ENCODE results near the gene TSPAN10. TPM values are rescaled to one million over a fixed set of nuclear protein-coding genes. Genes with fewer than 3 reads are reported as not detected.

Gene TSPAN10
- total RNA-seq, 1 donor from 2014 or later: 4.0 TPM

DNA sequence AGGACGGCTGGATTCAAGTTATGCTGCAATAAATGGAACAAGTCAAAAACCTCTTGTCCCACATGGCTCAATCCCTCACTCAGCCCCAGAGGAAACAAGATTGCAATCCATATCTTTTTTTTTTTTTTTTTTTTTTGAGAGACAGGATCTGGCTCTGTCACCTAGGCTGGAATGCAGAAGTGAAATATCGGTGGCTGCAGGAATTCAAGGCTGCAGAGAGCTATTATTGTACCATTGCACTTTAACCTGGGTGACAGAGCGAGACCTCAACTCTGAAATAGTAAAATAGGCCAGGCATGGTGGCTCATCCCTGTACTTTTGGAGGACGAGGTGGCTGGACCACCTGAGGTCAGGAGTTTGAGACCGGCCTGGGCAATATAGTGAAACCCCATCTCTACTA is 22.0 kb downstream of the TSPAN10 start:
- Mint-ChIP-seq H3K27me3 (no peaks in the 10 kb centered on the region), H3K4me1 (ENCODE audit: low read depth) (no peaks in the 10 kb centered on the region), H3K27ac (no peak overlapping the region), H3K4me3 (ENCODE audit: low read depth) (no peak overlapping the region), H3K9me3 (ENCODE audit: low read depth) (no peaks in the 10 kb centered on the region), H3K36me3 (ENCODE audit: insufficient read depth) (no peaks in the 10 kb centered on the region)
- TF ChIP-seq, protein P1, sequence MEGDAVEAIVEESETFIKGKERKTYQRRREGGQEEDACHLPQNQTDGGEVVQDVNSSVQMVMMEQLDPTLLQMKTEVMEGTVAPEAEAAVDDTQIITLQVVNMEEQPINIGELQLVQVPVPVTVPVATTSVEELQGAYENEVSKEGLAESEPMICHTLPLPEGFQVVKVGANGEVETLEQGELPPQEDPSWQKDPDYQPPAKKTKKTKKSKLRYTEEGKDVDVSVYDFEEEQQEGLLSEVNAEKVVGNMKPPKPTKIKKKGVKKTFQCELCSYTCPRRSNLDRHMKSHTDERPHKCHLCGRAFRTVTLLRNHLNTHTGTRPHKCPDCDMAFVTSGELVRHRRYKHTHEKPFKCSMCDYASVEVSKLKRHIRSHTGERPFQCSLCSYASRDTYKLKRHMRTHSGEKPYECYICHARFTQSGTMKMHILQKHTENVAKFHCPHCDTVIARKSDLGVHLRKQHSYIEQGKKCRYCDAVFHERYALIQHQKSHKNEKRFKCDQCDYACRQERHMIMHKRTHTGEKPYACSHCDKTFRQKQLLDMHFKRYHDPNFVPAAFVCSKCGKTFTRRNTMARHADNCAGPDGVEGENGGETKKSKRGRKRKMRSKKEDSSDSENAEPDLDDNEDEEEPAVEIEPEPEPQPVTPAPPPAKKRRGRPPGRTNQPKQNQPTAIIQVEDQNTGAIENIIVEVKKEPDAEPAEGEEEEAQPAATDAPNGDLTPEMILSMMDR (IDR thresholded peaks at IDR 0.05; ENCODE audit: unreplicated experiment): no peak
- DNase-seq (ENCODE audit: low spot score, unreplicated experiment): no peak

DNA sequence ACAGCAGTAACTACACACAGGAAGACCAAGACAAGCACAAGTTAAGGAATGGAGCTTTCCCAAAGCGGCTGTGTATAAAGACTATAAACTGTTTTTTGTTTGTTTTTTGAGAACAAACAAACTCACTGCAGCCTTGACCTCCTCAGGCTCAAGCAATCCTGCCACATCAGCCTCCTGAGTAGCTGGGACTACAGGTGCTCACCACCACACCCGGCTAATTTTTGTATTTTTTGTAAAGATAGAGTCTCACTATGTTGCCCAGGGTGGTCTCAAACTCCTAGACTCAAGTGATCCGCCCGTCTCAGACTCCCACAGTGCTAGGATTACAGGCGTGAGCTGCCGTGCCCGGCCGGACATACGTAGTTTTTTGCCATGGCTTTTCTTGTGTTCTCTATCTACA is 23.4 kb downstream of the TSPAN10 start:
- Mint-ChIP-seq H3K9me3 (ENCODE audit: low read depth) (no peaks in the 10 kb centered on the region), H3K4me1 (ENCODE audit: low read depth) (no peaks in the 10 kb centered on the region), H3K4me3 (ENCODE audit: low read depth) (no peak overlapping the region), H3K27ac (no peak overlapping the region), H3K27me3 (no peaks in the 10 kb centered on the region), H3K36me3 (ENCODE audit: insufficient read depth) (no peaks in the 10 kb centered on the region)
- no peak for DNase-seq (ENCODE audit: low spot score, unreplicated experiment)
- TF ChIP-seq, protein P1 (IDR thresholded peaks at IDR 0.05; ENCODE audit: unreplicated experiment): no peak

DNA sequence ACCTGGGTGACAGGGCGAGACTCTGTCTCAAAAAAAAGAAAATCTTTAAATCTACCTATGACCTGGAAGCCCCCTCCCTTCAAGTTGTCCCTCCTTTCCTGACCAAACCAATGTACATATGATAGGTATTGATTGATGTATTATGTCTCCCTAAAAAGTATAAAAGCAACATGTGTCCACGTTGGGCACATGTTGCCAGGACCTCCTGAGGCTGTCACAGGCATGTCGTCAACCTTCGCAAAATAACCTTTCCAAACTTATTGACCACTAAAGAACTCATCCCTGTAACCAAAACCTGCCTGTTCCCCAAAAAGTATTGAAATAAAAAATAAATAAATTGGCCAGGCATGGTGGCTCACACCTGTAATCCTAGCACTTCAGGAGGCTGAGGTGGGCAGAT is 25.0 kb downstream of the TSPAN10 start:
- Mint-ChIP-seq H3K4me3 (ENCODE audit: low read depth) (no peak overlapping the region), H3K9me3 (ENCODE audit: low read depth) (no peaks in the 10 kb centered on the region), H3K4me1 (ENCODE audit: low read depth) (peaks cover 8% of the 10 kb centered on the region), H3K36me3 (ENCODE audit: insufficient read depth) (no peaks in the 10 kb centered on the region), H3K27ac (no peak overlapping the region), H3K27me3 (no peaks in the 10 kb centered on the region)
- DNase-seq (ENCODE audit: low spot score, unreplicated experiment): no peak
- TF ChIP-seq, protein P1 (IDR thresholded peaks at IDR 0.05; ENCODE audit: unreplicated experiment): no peak

DNA sequence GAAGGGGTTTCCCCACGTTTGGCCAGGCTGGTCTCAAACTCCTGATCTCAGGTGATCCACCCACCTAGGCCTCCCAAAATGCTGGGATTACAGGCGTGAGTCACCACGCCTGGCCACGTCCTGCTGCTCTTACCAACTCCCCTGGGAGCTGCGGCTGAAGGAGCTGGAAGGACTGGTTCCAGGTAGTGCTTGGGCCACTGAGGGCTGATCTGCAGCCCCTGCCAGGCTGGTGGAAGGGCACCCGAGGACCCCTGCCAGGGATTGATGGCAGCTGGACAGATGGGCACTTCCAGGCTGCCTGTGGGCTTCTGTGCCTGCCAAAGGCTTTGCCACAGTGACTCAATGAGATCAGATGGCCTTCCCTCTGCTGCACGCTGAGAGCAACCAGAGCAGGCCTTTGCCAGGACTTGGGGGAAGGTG is 27.1 kb downstream of the TSPAN10 start:
- DNase-seq (ENCODE audit: low spot score, unreplicated experiment): no peak
- Mint-ChIP-seq H3K9me3 (ENCODE audit: low read depth) (no peaks in the 10 kb centered on the region), H3K27ac (no peak overlapping the region), H3K27me3 (no peaks in the 10 kb centered on the region), H3K4me1 (ENCODE audit: low read depth) (peaks cover 18% of the 10 kb centered on the region), H3K36me3 (ENCODE audit: insufficient read depth) (peaks cover 5% of the 10 kb centered on the region), H3K4me3 (ENCODE audit: low read depth) (peak overlapping the region; percentile 26)
- TF ChIP-seq, protein P1 (IDR thresholded peaks at IDR 0.05; ENCODE audit: unreplicated experiment): no peak

DNA sequence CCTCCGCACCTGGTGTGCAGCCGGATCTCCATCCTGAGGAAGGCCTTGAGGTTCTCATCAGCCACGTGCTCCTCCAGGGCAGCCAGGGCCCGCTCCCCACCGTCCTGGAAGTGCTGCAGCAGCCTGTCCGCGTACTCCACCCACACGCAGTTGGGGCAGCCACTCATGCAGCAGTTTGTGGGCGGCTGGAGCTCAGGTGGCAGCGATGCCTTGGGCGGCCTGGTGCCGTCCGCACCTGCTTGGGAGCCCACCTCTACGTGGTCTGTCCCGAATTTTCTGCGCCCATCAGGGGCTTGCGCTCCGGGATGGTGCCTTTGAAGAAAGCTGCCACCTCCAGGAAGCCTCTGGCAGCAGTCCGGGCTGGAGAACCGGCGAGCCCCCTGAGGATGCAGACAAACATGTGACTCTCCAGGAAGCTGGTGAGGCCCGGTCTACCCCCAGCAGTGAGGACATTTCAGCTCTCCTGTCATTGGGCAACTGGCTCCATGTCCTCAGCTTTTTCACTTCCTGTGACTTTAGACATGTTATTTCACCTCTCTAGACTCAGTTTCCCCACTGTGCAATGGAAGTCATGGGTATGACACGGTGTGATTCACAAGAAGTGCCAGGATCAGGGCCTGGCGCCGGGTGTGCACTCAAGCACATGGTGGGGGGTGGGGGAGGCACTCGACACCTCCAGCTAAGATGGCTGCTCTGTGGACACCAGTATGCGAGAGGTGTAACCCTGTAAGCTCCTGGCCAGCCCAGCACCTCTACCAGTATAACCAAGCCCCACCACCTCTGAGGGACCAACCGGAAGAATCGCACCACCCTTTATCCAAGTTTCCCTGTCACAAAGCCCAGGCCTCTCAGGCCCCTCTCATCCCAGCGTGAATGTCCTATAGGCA is 28.5 kb downstream of the TSPAN10 start:
- TF ChIP-seq, protein P1 (IDR thresholded peaks at IDR 0.05; ENCODE audit: unreplicated experiment): no peak

More for the DNA sequence above, 28.5 kb downstream of the TSPAN10 start:
- H3K27ac Mint-ChIP-seq: peak overlapping the region; percentile 96
- H3K4me3 Mint-ChIP-seq (ENCODE audit: low read depth): peak overlapping the region; percentile 96
- no peaks in the 10 kb centered on the region for H3K9me3 Mint-ChIP-seq (ENCODE audit: low read depth)
- peaks cover 18% of the 10 kb centered on the region for H3K4me1 Mint-ChIP-seq (ENCODE audit: low read depth)
- H3K27me3 Mint-ChIP-seq: no peaks in the 10 kb centered on the region
- no peak for DNase-seq (ENCODE audit: low spot score, unreplicated experiment)
- peaks cover 6% of the 10 kb centered on the region for H3K36me3 Mint-ChIP-seq (ENCODE audit: insufficient read depth)
